Measurements from ENCODE around the gene SLC8A1.

The SLC8A1 gene

DNA sequence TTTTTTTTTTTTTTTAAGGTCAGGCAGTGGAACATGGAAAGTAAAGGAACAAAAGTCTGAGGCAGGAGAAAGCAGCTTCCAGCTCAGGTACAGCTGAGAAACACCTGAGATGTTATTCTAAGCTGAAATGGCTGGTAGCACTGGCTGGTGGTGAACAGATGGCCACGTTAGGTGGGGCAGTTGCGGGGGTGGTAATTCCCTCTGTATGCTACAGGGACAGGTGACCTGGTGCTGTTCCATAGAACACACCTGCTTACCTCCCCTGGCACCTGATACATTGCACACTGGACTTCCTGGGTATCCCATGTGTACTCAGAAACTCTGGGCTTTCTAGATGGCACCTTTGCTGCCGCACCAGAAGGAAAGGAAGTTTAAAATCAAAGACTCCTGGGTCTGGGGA lies 333.3 kb downstream of the SLC8A1 start:
- no peaks in the 10 kb centered on the region for H3K27me3 ChIP-seq (ENCODE audit: low read depth, low read length)
- no peaks in the 10 kb centered on the region for H3K4me1 ChIP-seq (ENCODE audit: control insufficient read depth in 1 of 2, insufficient read depth in 2 of 2, low read length in 2 of 2)
- no peak overlapping the region for H3K27ac ChIP-seq (ENCODE audit: low read length)
- H3K9me3 ChIP-seq (ENCODE audit: control insufficient read depth in 1 of 2, low read length in 2 of 2): no peaks in the 10 kb centered on the region
- peaks cover 0 to 7% of the 10 kb centered on the region in 2 donors for H3K36me3 ChIP-seq (ENCODE audit: control insufficient read depth in 1 of 2, insufficient read depth in 2 of 2, low read length in 2 of 2)
- no peak overlapping the region for H3K4me3 ChIP-seq (ENCODE audit: low read depth in 1 of 2, low read length in 2 of 2)

DNA sequence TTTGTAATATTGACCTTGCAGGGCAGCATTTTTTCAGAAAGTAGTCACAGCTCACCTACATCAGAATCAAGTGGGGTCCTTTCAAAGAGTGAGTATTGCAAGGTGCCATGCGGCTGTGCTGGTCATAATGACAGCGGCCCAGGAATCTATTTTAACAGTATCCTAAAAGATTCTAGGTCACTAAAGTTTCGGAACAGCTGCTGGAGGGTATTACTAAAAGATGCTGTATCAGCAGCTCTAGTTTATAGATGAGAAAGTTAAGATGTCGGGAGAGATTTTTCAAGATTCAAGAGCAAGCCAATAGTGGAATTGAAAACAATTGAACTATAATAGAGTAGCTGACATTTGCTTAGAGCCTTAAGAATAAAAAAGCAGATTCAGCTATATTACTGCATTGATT lies 336.0 kb downstream of the SLC8A1 start:
- H3K9me3 ChIP-seq (ENCODE audit: control insufficient read depth in 1 of 2, low read length in 2 of 2): no peaks in the 10 kb centered on the region
- no peaks in the 10 kb centered on the region for H3K27me3 ChIP-seq (ENCODE audit: low read depth, low read length)
- H3K27ac ChIP-seq (ENCODE audit: low read length): no peak overlapping the region
- peaks cover 0 to 9% of the 10 kb centered on the region in 2 donors for H3K36me3 ChIP-seq (ENCODE audit: control insufficient read depth in 1 of 2, insufficient read depth in 2 of 2, low read length in 2 of 2)
- no peak overlapping the region for H3K4me3 ChIP-seq (ENCODE audit: low read depth in 1 of 2, low read length in 2 of 2)
- H3K4me1 ChIP-seq (ENCODE audit: control insufficient read depth in 1 of 2, insufficient read depth in 2 of 2, low read length in 2 of 2): no peaks in the 10 kb centered on the region

DNA sequence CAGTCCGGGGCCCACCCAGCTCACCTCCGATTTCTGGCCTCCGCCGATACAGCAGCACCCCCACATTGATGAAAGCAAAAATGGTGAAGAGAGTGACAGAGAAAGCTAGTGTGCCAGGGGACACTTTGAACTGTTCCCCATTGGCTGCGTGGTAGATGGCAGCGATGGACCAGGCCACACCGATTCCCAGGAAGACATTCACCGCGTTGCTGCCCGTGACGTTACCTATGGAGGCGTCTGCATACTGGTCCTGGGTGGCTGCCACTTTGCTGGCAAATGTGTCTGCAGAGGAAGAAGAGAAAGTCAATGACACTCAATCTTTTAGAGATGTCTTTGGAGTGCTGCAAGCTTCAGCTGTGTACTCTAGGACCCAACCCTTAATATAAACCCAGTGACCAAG lies 336.5 kb downstream of the SLC8A1 start:
- H3K36me3 ChIP-seq (ENCODE audit: control insufficient read depth in 1 of 2, insufficient read depth in 2 of 2, low read length in 2 of 2): peaks cover 0 to 9% of the 10 kb centered on the region in 2 donors
- no peak overlapping the region for H3K4me3 ChIP-seq (ENCODE audit: low read depth in 1 of 2, low read length in 2 of 2)
- no peak overlapping the region for H3K27ac ChIP-seq (ENCODE audit: low read length)
- no peaks in the 10 kb centered on the region for H3K4me1 ChIP-seq (ENCODE audit: control insufficient read depth in 1 of 2, insufficient read depth in 2 of 2, low read length in 2 of 2)
- no peaks in the 10 kb centered on the region for H3K9me3 ChIP-seq (ENCODE audit: control insufficient read depth in 1 of 2, low read length in 2 of 2)
- H3K27me3 ChIP-seq (ENCODE audit: low read depth, low read length): no peaks in the 10 kb centered on the region

DNA sequence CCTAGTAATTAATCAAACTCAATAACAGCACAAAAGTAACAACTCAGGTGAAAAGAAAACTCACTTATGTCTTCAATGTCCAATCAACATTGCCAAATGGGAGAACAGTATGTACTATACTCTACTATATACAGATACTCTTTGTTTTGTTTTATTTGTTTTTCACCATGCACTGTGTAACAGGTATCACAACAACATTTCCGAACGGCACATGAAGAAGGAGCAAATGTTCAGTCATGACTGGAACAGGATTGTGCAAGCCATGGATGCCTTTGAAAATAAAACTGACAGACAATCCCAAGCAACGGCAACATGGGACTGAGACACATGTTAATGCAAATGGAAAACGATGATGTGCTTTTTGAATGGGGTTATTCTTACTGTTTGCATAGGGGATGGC lies 337.9 kb downstream of the SLC8A1 start:
- Histone ChIP-seq H3K36me3 (ENCODE audit: control insufficient read depth in 1 of 2, insufficient read depth in 2 of 2, low read length in 2 of 2) (peaks cover 0 to 9% of the 10 kb centered on the region in 2 donors), H3K9me3 (ENCODE audit: control insufficient read depth in 1 of 2, low read length in 2 of 2) (no peaks in the 10 kb centered on the region), H3K4me1 (ENCODE audit: control insufficient read depth in 1 of 2, insufficient read depth in 2 of 2, low read length in 2 of 2) (no peaks in the 10 kb centered on the region), H3K27ac (ENCODE audit: low read length) (no peak overlapping the region), H3K4me3 (ENCODE audit: low read depth in 1 of 2, low read length in 2 of 2) (no peak overlapping the region), H3K27me3 (ENCODE audit: low read depth, low read length) (no peaks in the 10 kb centered on the region)

DNA sequence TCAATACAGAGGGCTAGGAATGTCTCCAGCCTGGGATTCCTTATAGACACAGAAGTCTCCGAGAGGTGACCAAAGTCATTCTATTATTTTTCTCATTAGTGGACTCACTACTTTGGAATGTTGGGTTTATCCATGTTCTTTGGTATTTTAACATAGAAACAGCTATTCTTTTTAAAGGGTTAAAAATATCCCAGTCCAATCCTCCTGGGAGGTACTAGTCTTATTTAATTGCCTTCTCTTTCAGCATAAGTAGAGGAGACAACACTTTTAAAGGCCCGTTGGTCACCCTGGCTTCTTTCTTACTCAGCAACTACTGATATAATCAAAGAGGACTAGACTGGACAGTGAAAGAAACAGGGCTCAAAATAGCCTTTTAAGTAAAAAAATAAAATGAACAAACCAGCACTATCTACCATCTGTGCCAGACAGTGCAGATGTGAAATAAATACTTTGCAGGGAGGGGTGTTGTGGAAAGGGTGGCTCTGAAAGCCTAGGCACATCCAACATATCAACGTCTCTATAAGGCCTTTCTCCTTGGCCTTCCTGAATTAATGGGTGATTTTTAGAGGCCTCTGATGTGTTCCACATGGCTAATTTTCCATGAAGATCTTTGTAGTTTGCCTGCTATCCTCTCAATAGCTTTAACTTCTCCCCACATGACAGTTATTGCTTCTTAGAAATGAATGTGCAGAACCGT lies 338.5 kb downstream of the SLC8A1 start:
- Histone ChIP-seq H3K4me1 (ENCODE audit: control insufficient read depth in 1 of 2, insufficient read depth in 2 of 2, low read length in 2 of 2) (no peaks in the 10 kb centered on the region), H3K9me3 (ENCODE audit: control insufficient read depth in 1 of 2, low read length in 2 of 2) (no peaks in the 10 kb centered on the region), H3K4me3 (ENCODE audit: low read depth in 1 of 2, low read length in 2 of 2) (no peak overlapping the region), H3K27me3 (ENCODE audit: low read depth, low read length) (no peaks in the 10 kb centered on the region), H3K36me3 (ENCODE audit: control insufficient read depth in 1 of 2, insufficient read depth in 2 of 2, low read length in 2 of 2) (peaks cover 0 to 9% of the 10 kb centered on the region in 2 donors), H3K27ac (ENCODE audit: low read length) (no peak overlapping the region)

DNA sequence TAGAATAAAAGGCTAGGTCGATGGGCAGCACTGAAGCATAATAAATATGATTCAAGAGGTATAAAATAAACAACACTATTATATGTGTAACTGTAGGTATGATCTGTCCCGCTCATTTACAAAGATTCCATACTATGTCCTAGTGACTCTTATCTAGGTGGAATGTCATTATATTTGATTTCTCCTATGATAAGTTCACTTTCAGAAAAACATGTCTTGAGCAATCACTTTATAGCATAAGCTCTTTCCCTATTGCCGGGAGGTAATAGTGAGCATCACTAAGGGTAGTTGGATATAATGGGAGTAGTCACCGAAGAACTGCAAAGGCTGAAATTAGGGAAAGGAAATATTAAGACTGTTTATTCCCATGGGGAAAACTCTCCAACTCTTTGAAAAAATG lies 342.5 kb downstream of the SLC8A1 start:
- no peaks in the 10 kb centered on the region for H3K4me1 ChIP-seq (ENCODE audit: control insufficient read depth in 1 of 2, insufficient read depth in 2 of 2, low read length in 2 of 2)
- H3K36me3 ChIP-seq (ENCODE audit: control insufficient read depth in 1 of 2, insufficient read depth in 2 of 2, low read length in 2 of 2): peaks cover 0 to 4% of the 10 kb centered on the region in 2 donors
- H3K27me3 ChIP-seq (ENCODE audit: low read depth, low read length): no peaks in the 10 kb centered on the region
- H3K27ac ChIP-seq (ENCODE audit: low read length): no peak overlapping the region
- H3K4me3 ChIP-seq (ENCODE audit: low read depth in 1 of 2, low read length in 2 of 2): no peak overlapping the region
- no peaks in the 10 kb centered on the region for H3K9me3 ChIP-seq (ENCODE audit: control insufficient read depth in 1 of 2, low read length in 2 of 2)

DNA sequence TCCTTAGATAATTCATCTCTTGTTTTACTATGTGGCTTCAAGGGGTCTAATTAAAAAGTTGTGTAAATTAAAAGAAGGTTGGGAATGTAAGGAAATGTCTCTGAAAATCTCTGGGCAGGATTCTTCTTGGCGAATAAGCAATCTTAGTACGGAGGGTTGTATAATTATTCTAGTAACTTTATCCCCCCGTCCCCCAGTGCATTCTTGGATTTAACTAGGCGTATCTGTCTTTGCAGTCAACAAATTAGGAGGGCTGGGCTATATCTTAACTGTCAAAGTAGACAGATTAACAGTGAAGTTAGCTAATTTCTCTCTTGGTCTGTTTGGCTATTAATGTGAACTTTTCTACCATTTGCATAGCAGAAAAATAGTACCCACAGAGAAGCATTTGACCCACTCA lies 343.0 kb downstream of the SLC8A1 start:
- H3K4me3 ChIP-seq (ENCODE audit: low read depth in 1 of 2, low read length in 2 of 2): no peak overlapping the region
- no peaks in the 10 kb centered on the region for H3K27me3 ChIP-seq (ENCODE audit: low read depth, low read length)
- peaks cover 0 to under 1% of the 10 kb centered on the region in 2 donors for H3K4me1 ChIP-seq (ENCODE audit: control insufficient read depth in 1 of 2, insufficient read depth in 2 of 2, low read length in 2 of 2)
- no peak overlapping the region for H3K27ac ChIP-seq (ENCODE audit: low read length)
- H3K36me3 ChIP-seq (ENCODE audit: control insufficient read depth in 1 of 2, insufficient read depth in 2 of 2, low read length in 2 of 2): peaks cover 0 to 4% of the 10 kb centered on the region in 2 donors
- no peaks in the 10 kb centered on the region for H3K9me3 ChIP-seq (ENCODE audit: control insufficient read depth in 1 of 2, low read length in 2 of 2)

DNA sequence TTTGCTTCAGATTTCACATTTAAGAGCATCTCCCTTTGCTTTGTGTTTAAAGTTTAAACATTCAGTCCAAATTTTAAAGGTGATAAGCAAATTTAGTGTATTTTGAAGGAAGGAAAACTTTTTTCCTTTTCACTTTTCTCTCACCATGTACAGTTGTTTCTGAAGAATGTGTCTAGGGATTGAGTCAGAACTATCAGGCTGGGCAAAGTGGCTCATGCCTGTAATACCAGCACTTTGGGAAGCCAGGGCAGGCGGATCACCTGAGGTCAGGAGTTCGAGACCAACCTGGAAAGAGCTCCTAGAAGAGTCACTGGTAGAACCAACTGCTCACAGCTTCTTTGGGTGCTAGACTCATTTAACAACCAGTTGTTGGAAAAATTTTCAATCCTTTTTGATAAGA lies 345.8 kb downstream of the SLC8A1 start:
- H3K27ac ChIP-seq (ENCODE audit: low read length): no peak overlapping the region
- no peaks in the 10 kb centered on the region for H3K9me3 ChIP-seq (ENCODE audit: control insufficient read depth in 1 of 2, low read length in 2 of 2)
- no peaks in the 10 kb centered on the region for H3K36me3 ChIP-seq (ENCODE audit: control insufficient read depth in 1 of 2, insufficient read depth in 2 of 2, low read length in 2 of 2)
- H3K4me3 ChIP-seq (ENCODE audit: low read depth in 1 of 2, low read length in 2 of 2): no peak overlapping the region
- H3K27me3 ChIP-seq (ENCODE audit: low read depth, low read length): no peaks in the 10 kb centered on the region
- peaks cover 0 to 11% of the 10 kb centered on the region in 2 donors for H3K4me1 ChIP-seq (ENCODE audit: control insufficient read depth in 1 of 2, insufficient read depth in 2 of 2, low read length in 2 of 2)

DNA sequence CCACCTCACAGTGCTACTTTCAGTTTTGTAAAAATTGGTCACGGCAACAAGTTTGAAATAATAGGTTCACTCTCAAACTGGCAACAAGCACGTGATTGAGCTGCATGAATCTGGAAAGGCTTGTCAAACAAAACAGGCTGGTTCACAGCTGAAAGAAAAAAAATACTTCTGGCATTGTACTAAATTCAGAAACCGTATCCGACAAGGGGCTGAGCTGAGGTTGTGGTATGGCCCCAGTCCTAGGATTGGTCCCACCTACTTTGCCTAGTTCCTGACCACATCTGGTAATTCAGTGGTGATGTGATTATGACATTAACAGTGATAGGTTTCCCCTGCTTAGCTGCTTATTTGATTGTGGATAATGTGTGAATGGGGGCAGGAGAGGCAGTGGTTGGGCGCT lies 346.3 kb downstream of the SLC8A1 start:
- Histone ChIP-seq H3K27ac (ENCODE audit: low read length) (no peak overlapping the region), H3K4me1 (ENCODE audit: control insufficient read depth in 1 of 2, insufficient read depth in 2 of 2, low read length in 2 of 2) (peaks cover 0 to 11% of the 10 kb centered on the region in 2 donors)

DNA sequence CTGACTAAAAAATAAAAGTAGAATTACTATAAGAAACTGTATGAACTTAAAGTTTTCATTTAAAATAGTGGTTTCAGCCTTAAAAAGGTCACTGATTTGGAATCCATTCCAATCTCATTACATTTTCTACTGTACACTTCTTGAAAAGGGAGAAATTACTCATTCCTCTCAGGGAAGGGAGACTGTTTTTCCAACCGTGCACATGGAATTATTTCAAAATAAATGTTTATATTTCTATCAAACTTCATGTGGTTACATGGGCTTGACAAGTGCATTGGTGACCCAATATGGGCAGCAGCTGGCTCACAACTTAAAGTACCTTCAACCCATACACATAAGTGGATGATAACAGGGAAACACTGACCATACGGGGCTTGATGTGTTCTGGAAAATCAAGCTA lies 348.3 kb downstream of the SLC8A1 start:
- no peaks in the 10 kb centered on the region for H3K36me3 ChIP-seq (ENCODE audit: control insufficient read depth in 1 of 2, insufficient read depth in 2 of 2, low read length in 2 of 2)

More for the DNA sequence above, 346.3 kb downstream of the SLC8A1 start:
- Histone ChIP-seq H3K9me3 (ENCODE audit: control insufficient read depth in 1 of 2, low read length in 2 of 2) (no peaks in the 10 kb centered on the region), H3K36me3 (ENCODE audit: control insufficient read depth in 1 of 2, insufficient read depth in 2 of 2, low read length in 2 of 2) (no peaks in the 10 kb centered on the region), H3K27me3 (ENCODE audit: low read depth, low read length) (no peaks in the 10 kb centered on the region), H3K4me3 (ENCODE audit: low read depth in 1 of 2, low read length in 2 of 2) (no peak overlapping the region)

DNA sequence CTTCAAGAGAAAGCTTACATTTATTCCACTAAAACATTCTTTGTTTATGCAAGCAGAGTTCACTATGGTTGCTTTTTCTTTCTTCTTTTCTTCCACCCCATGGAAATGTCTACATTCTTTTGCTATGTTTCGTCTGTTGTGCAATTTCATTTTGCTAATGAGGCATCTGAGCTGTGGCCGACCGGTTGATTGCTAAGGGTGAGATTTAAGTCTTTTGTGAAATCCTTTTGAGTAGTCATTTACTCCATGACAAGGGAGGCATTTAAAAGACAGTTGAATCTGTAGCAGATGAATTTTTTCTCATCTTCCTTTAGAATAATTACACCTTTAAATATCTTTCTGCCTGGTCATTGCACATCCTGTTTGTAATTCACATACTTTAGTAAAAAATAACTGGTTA lies 348.7 kb downstream of the SLC8A1 start:
- Histone ChIP-seq H3K36me3 (ENCODE audit: control insufficient read depth in 1 of 2, insufficient read depth in 2 of 2, low read length in 2 of 2) (no peaks in the 10 kb centered on the region), H3K9me3 (ENCODE audit: control insufficient read depth in 1 of 2, low read length in 2 of 2) (no peaks in the 10 kb centered on the region), H3K27me3 (ENCODE audit: low read depth, low read length) (no peaks in the 10 kb centered on the region), H3K27ac (ENCODE audit: low read length) (no peak overlapping the region), H3K4me1 (ENCODE audit: control insufficient read depth in 1 of 2, insufficient read depth in 2 of 2, low read length in 2 of 2) (peaks cover 0 to 11% of the 10 kb centered on the region in 2 donors), H3K4me3 (ENCODE audit: low read depth in 1 of 2, low read length in 2 of 2) (no peak overlapping the region)

More for the DNA sequence above, 348.3 kb downstream of the SLC8A1 start:
- Histone ChIP-seq H3K27me3 (ENCODE audit: low read depth, low read length) (no peaks in the 10 kb centered on the region), H3K4me1 (ENCODE audit: control insufficient read depth in 1 of 2, insufficient read depth in 2 of 2, low read length in 2 of 2) (peaks cover 0 to 11% of the 10 kb centered on the region in 2 donors), H3K9me3 (ENCODE audit: control insufficient read depth in 1 of 2, low read length in 2 of 2) (no peaks in the 10 kb centered on the region), H3K27ac (ENCODE audit: low read length) (no peak overlapping the region), H3K4me3 (ENCODE audit: low read depth in 1 of 2, low read length in 2 of 2) (no peak overlapping the region)

DNA sequence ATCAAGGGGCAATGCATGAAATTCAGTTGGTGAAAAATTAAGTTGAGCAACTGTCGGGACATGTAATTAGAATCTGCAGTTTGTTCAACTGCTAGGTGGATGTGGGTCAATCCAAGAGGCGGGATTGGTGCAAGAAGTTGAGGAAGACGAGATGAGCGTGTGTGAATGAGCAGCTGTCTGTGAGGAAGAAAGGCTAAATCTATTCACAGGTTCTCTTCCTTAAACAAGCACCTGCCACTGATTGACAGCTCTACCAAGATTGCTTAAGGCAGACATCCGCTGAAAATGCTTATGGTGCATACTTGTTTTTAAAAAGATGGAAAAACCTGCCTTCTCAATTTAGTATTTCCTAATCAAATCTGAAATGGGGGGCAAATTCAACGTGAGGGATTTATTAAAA lies 349.4 kb downstream of the SLC8A1 start:
- H3K4me1 ChIP-seq (ENCODE audit: control insufficient read depth in 1 of 2, insufficient read depth in 2 of 2, low read length in 2 of 2): peaks cover 0 to 11% of the 10 kb centered on the region in 2 donors
- H3K27me3 ChIP-seq (ENCODE audit: low read depth, low read length): no peaks in the 10 kb centered on the region
- no peak overlapping the region for H3K4me3 ChIP-seq (ENCODE audit: low read depth in 1 of 2, low read length in 2 of 2)
- H3K27ac ChIP-seq (ENCODE audit: low read length): no peak overlapping the region
- no peaks in the 10 kb centered on the region for H3K36me3 ChIP-seq (ENCODE audit: control insufficient read depth in 1 of 2, insufficient read depth in 2 of 2, low read length in 2 of 2)
- no peaks in the 10 kb centered on the region for H3K9me3 ChIP-seq (ENCODE audit: control insufficient read depth in 1 of 2, low read length in 2 of 2)

All from muscle layer of duodenum (tissue), 2 donors.